Subcutaneous abdominal adipose tissue (tissue), 5 donors: Measurements from ENCODE around the gene EML6.

Experiments used
- H3K27ac ChIP-seq: one replicate; pipeline ENCODE4 v1.7.0; 2013; ENCODE audit warnings: low read depth, mild to moderate bottlenecking, inconsistent platforms, low read length, moderate library complexity
- H3K27me3 ChIP-seq, 5 donors: one replicate each; pipeline ENCODE4 v1.7.0; 2013; ENCODE audit warnings: low read length in 5 of 5, inconsistent platforms in 1 of 5; ENCODE audit not compliant: control insufficient read depth in 5 of 5, insufficient read depth in 4 of 5
- H3K36me3 ChIP-seq, 5 donors: one replicate each; pipeline ENCODE4 v1.7.0; 2013; ENCODE audit warnings: low read length in 5 of 5; ENCODE audit not compliant: control insufficient read depth in 5 of 5, insufficient read depth in 5 of 5
- H3K4me1 ChIP-seq, 5 donors: one replicate each; pipeline ENCODE4 v1.7.0; 2013; ENCODE audit warnings: low read length in 5 of 5, mild to moderate bottlenecking in 3 of 5, moderate library complexity in 1 of 5; ENCODE audit not compliant: control insufficient read depth in 5 of 5, insufficient read depth in 5 of 5
- H3K4me3 ChIP-seq, 5 donors: one replicate each; pipeline ENCODE4 v1.7.0; 2013; ENCODE audit warnings: low read length in 5 of 5, low read depth in 1 of 5
- H3K9ac ChIP-seq, 5 donors: one replicate each; pipeline ENCODE4 v1.7.0; 2013; ENCODE audit warnings: low read length in 5 of 5, mild to moderate bottlenecking in 4 of 5, moderate library complexity in 3 of 5
- H3K9me3 ChIP-seq, 5 donors: one replicate each; pipeline ENCODE4 v1.7.0; 2013; ENCODE audit warnings: low read length in 5 of 5; ENCODE audit not compliant: control insufficient read depth in 5 of 5
- donor health status: healthy.
- donor health status: healthy.
- donor health status: healthy.
- donor health status: healthy.
- donor health status: healthy.

The EML6 gene

DNA sequence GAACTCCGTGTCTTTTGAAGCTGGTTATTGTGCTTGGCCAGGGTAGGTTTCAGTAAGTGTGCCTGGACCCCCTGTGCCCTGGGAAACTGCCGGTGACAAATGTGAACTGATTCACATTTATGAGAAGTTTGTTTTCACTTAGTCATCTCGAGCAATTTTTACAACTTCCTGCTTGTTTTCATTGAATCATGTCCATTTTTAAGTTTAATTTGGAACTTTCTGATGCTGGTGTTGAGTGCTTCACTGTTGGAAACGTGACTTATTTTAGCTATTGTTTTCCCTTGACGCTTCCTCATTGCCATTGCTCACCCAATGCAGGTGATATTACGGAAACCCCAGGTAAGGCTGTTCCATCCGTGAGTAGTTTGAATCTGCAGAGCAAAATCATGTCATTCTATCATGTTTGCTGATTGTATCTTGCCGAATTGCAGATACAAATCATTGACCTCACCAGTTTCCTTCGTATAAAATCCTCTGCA is 229.6 kb downstream of the EML6 start:
- Histone ChIP-seq H3K4me3 (no peak overlapping the region), H3K9me3 (no peaks in the 10 kb centered on the region), H3K9ac (no peak overlapping the region), H3K4me1 (peaks cover 0 to 15% (median 7%) of the 10 kb centered on the region in 5 donors), H3K27ac (no peak overlapping the region), H3K27me3 (no peaks in the 10 kb centered on the region), H3K36me3 (no peaks in the 10 kb centered on the region)

DNA sequence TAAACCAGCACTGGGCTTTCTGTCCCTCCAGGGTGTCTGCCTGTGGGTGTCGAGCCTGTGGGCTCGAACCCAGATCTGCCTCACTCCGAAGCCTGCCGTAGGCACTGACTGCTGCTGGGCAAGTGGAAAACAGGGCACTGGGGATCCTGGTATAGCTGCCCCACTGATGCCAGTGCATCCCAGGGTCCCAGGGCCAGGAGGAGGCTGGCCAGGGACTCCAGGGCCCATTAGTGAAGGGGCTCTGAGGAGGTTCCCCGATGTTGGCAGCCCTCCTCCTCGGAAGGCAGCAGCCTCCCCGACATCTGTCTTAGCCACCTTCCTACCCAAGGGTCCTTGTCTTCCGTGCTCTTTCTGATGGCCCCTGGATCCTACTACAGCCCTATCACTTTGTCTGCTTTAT is 230.7 kb downstream of the EML6 start:
- Histone ChIP-seq H3K27ac (no peak overlapping the region), H3K4me3 (no peak overlapping the region), H3K27me3 (no peaks in the 10 kb centered on the region), H3K9me3 (no peaks in the 10 kb centered on the region), H3K4me1 (peaks cover 0 to 15% (median 7%) of the 10 kb centered on the region in 5 donors), H3K36me3 (no peaks in the 10 kb centered on the region), H3K9ac (no peak overlapping the region)

DNA sequence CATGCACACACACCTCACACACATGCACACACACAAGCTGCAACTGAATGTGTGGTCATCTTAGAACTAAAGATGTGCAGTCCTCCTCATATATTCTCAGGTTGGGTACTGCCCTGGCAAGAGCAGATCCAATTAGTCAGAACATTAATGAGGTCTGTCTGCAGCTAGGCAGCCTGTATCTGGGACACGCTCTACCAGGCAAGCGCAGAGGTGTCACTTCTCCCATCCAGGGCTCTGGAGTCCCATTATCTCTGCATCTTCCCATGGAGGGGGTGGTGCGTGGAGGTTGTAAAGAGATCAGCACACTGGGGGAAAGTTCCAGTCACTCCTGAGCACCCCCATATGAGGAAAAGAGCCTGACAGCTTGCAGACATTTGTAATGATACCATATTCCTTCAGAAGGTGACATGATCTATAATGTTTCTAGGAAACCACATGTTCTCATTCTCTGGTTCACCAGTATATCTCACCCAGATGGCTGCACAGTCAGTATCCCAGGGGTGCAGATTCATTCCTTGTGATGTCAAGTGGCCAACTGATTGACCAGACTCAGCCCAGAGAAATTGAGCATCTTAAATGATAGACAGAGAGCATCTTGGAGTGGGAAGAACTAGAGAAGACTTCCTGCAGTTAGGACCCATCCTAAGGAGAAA is 231.4 kb downstream of the EML6 start:
- Histone ChIP-seq H3K9ac (no peak overlapping the region), H3K4me1 (peaks cover 0 to 10% (median 5%) of the 10 kb centered on the region in 5 donors), H3K9me3 (no peaks in the 10 kb centered on the region), H3K4me3 (no peak overlapping the region), H3K36me3 (no peaks in the 10 kb centered on the region), H3K27ac (no peak overlapping the region), H3K27me3 (no peaks in the 10 kb centered on the region)

DNA sequence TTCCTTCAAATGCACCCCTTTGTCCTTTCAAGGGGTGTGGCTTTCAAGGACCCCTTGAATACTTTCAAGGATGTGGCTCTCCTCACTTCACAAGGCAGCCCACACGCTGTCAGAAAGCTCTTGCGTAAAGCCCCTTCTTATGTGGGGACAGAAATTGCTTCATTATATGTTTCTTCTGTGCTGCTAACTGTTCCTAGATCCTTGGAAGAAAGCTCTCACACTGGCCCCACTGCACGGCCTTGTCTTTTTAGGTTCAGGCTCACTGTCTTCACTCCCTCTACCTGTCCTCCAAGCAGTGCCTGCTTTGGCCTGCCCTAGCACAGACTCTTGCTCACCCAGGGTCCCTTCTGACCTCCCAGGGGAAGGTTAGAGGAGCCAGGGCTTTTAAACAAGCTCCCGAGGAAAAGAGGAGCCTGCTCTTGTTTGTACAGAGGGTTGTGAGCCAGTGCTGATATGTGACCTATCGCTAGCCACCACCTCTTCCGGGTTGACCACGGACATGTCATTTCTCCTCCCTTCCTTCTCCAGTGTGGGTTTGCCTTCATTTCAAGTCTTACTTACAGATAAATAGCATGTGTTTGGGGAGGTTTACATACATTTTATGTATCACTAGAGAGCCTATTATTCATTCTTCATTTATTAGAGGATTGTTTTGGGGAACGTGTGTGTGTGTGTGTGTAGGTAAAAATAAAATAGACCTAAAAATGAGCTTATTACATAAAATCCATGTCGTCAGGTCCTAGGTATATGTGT is 232.1 kb downstream of the EML6 start:
- H3K4me3 ChIP-seq, result no peak overlapping the region
- H3K27me3 ChIP-seq, result no peaks in the 10 kb centered on the region
- H3K36me3 ChIP-seq, result peaks cover 0 to 5% (median 0%) of the 10 kb centered on the region in 5 donors
- no peak overlapping the region for H3K27ac ChIP-seq
- H3K4me1 ChIP-seq, result peaks cover 0 to 10% (median 5%) of the 10 kb centered on the region in 5 donors
- H3K9ac ChIP-seq, result no peak overlapping the region
- no peaks in the 10 kb centered on the region for H3K9me3 ChIP-seq

DNA sequence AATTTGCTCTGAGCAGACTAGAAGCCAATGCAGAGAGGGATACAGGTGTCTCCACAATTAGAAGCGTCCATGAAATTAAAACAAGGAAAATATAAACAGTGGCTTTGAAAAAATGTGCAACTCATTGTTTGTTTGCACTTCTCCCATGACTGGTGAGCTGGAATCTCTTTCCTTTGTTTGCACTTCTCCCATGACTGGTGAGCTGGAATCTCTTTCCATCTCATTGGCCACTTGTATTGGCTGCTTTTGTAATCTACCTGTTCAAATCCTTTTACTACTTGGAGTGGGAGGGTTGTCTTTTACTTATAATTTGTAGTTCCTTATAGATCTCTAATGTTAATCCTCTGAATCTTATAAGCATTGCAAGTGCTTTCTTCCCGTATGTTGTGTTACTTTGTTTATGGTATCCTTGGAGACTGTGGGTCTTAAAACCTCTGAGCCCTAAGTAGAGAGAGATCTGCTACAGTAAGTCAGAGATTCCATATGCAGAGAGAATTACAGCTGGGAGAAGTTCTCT is 232.7 kb downstream of the EML6 start:
- H3K27ac ChIP-seq, result no peak overlapping the region
- no peak overlapping the region for H3K4me3 ChIP-seq
- peaks cover 0 to 5% (median 0%) of the 10 kb centered on the region in 5 donors for H3K36me3 ChIP-seq
- H3K9ac ChIP-seq, result no peak overlapping the region
- H3K4me1 ChIP-seq, result peaks cover 0 to 10% (median 0%) of the 10 kb centered on the region in 5 donors
- H3K27me3 ChIP-seq, result no peaks in the 10 kb centered on the region
- H3K9me3 ChIP-seq, result no peaks in the 10 kb centered on the region

DNA sequence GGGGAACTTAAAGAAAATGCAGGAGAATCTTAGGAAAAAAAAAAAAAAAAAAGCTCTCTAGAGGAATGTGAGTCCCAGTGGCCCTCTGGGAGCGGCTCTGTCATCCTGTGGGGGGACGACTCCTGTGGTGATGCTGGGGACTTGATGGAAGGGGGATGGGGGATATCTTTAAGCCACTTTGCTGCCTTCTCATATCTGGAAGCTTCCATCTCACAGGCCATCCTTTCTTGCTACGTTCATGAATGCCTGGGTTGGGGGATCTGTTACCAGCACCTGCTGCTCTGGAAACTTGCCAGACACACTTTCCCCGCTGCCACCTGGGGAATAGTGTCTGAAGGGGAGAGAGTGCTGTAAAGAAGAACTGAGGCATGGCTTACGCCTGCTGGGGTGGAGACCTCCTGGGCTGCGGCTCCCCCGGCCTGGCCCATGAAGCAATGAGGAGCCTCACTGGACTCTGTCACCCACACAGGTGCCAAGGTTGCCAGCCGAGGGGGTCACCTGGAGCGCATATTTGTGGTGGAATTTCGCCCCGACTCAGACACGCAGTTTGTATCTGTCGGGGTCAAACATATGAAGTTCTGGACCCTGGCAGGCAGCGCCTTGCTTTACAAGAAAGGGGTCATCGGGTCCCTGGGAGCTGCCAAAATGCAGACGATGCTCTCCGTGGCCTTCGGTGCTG is 234.0 kb downstream of the EML6 start:
- Histone ChIP-seq H3K9me3 (no peaks in the 10 kb centered on the region), H3K27me3 (no peaks in the 10 kb centered on the region), H3K4me1 (peaks cover 0 to 10% (median 0%) of the 10 kb centered on the region in 5 donors), H3K4me3 (no peak overlapping the region), H3K36me3 (peaks cover 0 to 5% (median 0%) of the 10 kb centered on the region in 5 donors), H3K27ac (no peak overlapping the region), H3K9ac (no peak overlapping the region)

DNA sequence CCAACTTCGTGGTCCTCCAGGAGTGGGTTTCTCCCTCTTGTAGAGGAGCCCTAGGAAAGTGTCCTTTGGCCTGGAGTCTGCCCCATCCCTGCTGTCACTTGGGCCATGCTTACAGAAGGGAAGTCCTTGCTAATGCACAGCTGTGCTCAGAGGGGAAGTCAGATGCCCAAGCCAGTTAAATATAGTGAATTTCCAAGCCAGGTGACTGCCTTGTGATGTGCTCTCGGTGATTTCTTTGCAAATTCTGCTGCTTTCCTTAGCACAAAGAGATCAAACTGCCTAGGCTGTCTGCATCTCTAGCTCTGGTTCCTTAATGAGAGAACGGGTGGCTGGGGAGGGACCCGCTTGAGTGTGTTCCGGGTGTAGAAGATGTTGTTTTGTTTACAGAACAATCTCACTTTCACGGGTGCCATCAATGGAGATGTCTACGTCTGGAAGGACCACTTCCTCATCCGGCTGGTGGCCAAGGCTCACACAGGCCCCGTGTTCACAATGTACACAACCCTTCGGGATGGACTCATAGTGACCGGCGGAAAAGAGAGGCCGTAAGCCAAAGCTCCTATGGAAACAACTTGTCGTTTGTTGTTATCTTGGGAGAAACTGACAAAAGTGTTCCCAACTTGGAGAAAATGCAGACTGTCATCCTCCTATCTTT is 235.4 kb downstream of the EML6 start:
- H3K36me3 ChIP-seq, result peaks cover 0 to 5% (median 0%) of the 10 kb centered on the region in 5 donors
- H3K27me3 ChIP-seq, result no peaks in the 10 kb centered on the region
- H3K9ac ChIP-seq, result no peak overlapping the region
- no peak overlapping the region for H3K4me3 ChIP-seq
- no peak overlapping the region for H3K27ac ChIP-seq
- no peaks in the 10 kb centered on the region for H3K9me3 ChIP-seq
- H3K4me1 ChIP-seq, result peaks cover 0 to 3% (median 0%) of the 10 kb centered on the region in 5 donors

DNA sequence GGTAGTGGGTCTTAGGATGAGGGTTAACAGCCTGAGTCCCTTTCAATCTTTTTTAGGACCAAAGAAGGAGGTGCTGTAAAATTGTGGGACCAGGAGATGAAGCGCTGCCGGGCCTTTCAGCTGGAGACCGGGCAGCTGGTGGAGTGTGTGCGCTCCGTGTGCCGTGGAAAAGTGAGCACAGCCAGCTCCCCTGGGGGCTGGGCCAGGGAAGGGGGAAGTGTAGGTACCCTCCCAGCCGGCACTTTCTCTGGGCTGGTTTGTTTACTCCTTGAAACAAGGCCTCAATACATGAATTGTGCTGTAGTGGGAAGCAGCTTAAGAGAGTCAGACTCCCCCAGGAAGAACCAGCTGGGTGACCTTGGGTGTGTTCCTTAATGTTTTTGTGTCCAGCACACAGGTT is 236.7 kb downstream of the EML6 start:
- Histone ChIP-seq H3K27ac (no peak overlapping the region), H3K9ac (no peak overlapping the region)

DNA sequence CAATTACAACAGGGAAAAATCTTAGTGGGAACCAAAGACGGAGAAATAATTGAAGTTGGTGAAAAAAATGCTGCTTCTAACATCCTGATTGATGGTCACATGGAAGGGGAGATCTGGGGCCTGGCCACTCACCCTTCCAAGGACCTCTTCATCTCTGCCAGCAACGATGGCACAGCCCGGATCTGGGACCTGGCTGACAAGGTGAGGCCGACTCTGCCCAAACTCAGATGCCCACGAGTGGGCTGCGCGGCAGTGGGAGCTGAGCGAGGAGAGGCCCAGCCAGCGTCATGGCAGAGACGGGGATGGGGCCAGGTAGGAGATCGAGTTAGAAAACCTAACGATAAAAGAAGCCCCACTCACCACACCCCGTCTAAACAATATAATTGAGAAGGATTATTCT is 239.0 kb downstream of the EML6 start:
- no peak overlapping the region for H3K9ac ChIP-seq
- no peak overlapping the region for H3K27ac ChIP-seq
- no peak overlapping the region for H3K4me3 ChIP-seq
- H3K36me3 ChIP-seq, result peaks cover 0 to 15% (median 3%) of the 10 kb centered on the region in 5 donors
- no peaks in the 10 kb centered on the region for H3K27me3 ChIP-seq
- H3K9me3 ChIP-seq, result no peaks in the 10 kb centered on the region
- peaks cover 0 to 19% (median 10%) of the 10 kb centered on the region in 5 donors for H3K4me1 ChIP-seq

More for the DNA sequence above, 236.7 kb downstream of the EML6 start:
- no peak overlapping the region for H3K4me3 ChIP-seq
- H3K27me3 ChIP-seq, result no peaks in the 10 kb centered on the region
- no peaks in the 10 kb centered on the region for H3K9me3 ChIP-seq
- H3K36me3 ChIP-seq, result peaks cover 0 to 5% (median 0%) of the 10 kb centered on the region in 5 donors
- peaks cover 0 to 6% (median 2%) of the 10 kb centered on the region in 5 donors for H3K4me1 ChIP-seq
